Testis (tissue), 2 donors: ENCODE data around the gene ALOX15B.

Experiments used
- POLR2A ChIP-seq: fragments of 450-650 bp; IDR thresholded peaks from one replicate; pipeline ENCODE4 v1.6.1; 2017; ENCODE audit warnings: antibody characterized with exemption, mild to moderate bottlenecking, moderate library complexity
- TF ChIP-seq, protein P1 (sequence below), 3 experiments: fragments of 450-650 bp in 2 of 3; fragments of 200-600 bp in 1 of 3; sonication (generic) in 1 of 3; IDR thresholded peaks; one replicate each; pipeline ENCODE4 v1.5.1; 2016 to 2019; ENCODE audit warnings: antibody characterized with exemption in 3 of 3, mild to moderate bottlenecking in 2 of 3, moderate library complexity in 1 of 3

- TF ChIP-seq, protein P1, sequence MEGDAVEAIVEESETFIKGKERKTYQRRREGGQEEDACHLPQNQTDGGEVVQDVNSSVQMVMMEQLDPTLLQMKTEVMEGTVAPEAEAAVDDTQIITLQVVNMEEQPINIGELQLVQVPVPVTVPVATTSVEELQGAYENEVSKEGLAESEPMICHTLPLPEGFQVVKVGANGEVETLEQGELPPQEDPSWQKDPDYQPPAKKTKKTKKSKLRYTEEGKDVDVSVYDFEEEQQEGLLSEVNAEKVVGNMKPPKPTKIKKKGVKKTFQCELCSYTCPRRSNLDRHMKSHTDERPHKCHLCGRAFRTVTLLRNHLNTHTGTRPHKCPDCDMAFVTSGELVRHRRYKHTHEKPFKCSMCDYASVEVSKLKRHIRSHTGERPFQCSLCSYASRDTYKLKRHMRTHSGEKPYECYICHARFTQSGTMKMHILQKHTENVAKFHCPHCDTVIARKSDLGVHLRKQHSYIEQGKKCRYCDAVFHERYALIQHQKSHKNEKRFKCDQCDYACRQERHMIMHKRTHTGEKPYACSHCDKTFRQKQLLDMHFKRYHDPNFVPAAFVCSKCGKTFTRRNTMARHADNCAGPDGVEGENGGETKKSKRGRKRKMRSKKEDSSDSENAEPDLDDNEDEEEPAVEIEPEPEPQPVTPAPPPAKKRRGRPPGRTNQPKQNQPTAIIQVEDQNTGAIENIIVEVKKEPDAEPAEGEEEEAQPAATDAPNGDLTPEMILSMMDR (IDR thresholded peaks at IDR 0.05), result peak; percentile 69 to 76 (median 70)
- no peak for TF ChIP-seq POLR2A
Measured at GRCh38 chr17:8060274-8060673, 21.4 kb downstream of the ALOX15B start.
